Activated naive CD4-positive, alpha-beta T cell treated with anti-CD3 and anti-CD28 coated beads for 36 hours (primary cell): Measurements from ENCODE around the gene KRT36. TPM values are rescaled to one million over a fixed set of nuclear protein-coding genes. Genes with fewer than 3 reads are reported as not detected.

Experiments
- CTCF ChIA-PET: fragments of 350-600 bp; sonication (Branson Sonifier 250); formaldehyde crosslinking; loops from one replicate; lab custom pipeline; 2021; ENCODE audit warnings: antibody characterized with exemption; lab: Charles Lee
- DNase-seq: peaks from one replicate; pipeline ENCODE4 v3.0.0-alpha.2; 2020
- H3K27ac Mint-ChIP-seq: one replicate; pipeline ENCODE4 v1.8.0; 2021; ENCODE audit warnings: mild to moderate bottlenecking, mixed read lengths
- H3K27me3 Mint-ChIP-seq: one replicate; pipeline ENCODE4 v1.8.0; 2021; ENCODE audit warnings: low read depth, mixed read lengths
- H3K36me3 Mint-ChIP-seq: one replicate; pipeline ENCODE4 v1.8.0; 2021; ENCODE audit warnings: low read depth, mixed read lengths
- H3K4me1 Mint-ChIP-seq: one replicate; pipeline ENCODE4 v1.8.0; 2021; ENCODE audit warnings: low read depth, mixed read lengths
- H3K4me3 Mint-ChIP-seq: one replicate; pipeline ENCODE4 v1.8.0; 2021; ENCODE audit warnings: mild to moderate bottlenecking, moderate library complexity, mixed read lengths
- H3K9me3 Mint-ChIP-seq: one replicate; pipeline ENCODE4 v1.8.0; 2021; ENCODE audit warnings: mixed read lengths
- intact Hi-C: fragments of 100-400 bp; cut with micrococcal nuclease; formaldehyde crosslinking; loops from one replicate; pipeline ENCODE4 v1.15.1; 2023
- total RNA-seq, 2 experiments: library from RNA; stranded (reverse); gene quantifications; one replicate each; pipeline ENCODE4 v1.2.3, GENCODE V29; 2021

Gene KRT36
- total RNA-seq, result not detected

GRCh38 chr17:41489531-41489930, at the start of gene KRT36:
KRT36 (minus strand) TSS chr17:41489910; CDS start chr17:41489864, 46 bp downstream.
- peaks cover 2% of the 10 kb centered on the region for H3K27me3 Mint-ChIP-seq
- H3K4me3 Mint-ChIP-seq, result no peak within 1 kb of the TSS
- no peak within 1 kb of the TSS for H3K27ac Mint-ChIP-seq
- DNase-seq, result no peak
- H3K36me3 Mint-ChIP-seq, result no peaks in the 10 kb centered on the region
- no peaks in the 10 kb centered on the region for H3K9me3 Mint-ChIP-seq
- CTCF ChIA-PET, result interaction anchor here (0.9 kb wide), 1 partner anchor 59 kb away, joined by 6 read pairs; no protein-coding TSS in a partner anchor
- H3K4me1 Mint-ChIP-seq, result peaks cover 7% of the 10 kb centered on the region
- intact Hi-C loops, result loop anchor here (5.0 kb wide), 1 partner anchor 173 kb away; no protein-coding TSS in a partner anchor

- CTCF ChIA-PET, result no interaction called here
- Mint-ChIP-seq H3K4me3 (no peak overlapping the region), H3K4me1 (no peaks in the 10 kb centered on the region), H3K27ac (no peak overlapping the region), H3K36me3 (no peaks in the 10 kb centered on the region), H3K9me3 (no peaks in the 10 kb centered on the region), H3K27me3 (no peaks in the 10 kb centered on the region)
- DNase-seq, result no peak
- intact Hi-C loops, result no loop called here
These were observed 49.4 kb upstream of the KRT36 start for GRCh38 chr17:41539071-41539492.

- Mint-ChIP-seq H3K4me1 (no peaks in the 10 kb centered on the region), H3K27me3 (no peaks in the 10 kb centered on the region), H3K36me3 (no peaks in the 10 kb centered on the region), H3K4me3 (no peak overlapping the region), H3K9me3 (no peaks in the 10 kb centered on the region), H3K27ac (no peak overlapping the region)
- DNase-seq, result no peak
- intact Hi-C loops, result no loop called here
- CTCF ChIA-PET, result no interaction called here
These were observed 48.9 kb upstream of the KRT36 start for GRCh38 chr17:41538565-41538991.

GRCh38 chr17:41537990-41538389, 48.3 kb upstream of the KRT36 start:
- no peak overlapping the region for H3K27ac Mint-ChIP-seq
- no peaks in the 10 kb centered on the region for H3K4me1 Mint-ChIP-seq
- no peak for DNase-seq
- intact Hi-C loops, result no loop called here
- H3K4me3 Mint-ChIP-seq, result no peak overlapping the region
- no peaks in the 10 kb centered on the region for H3K36me3 Mint-ChIP-seq
- no peaks in the 10 kb centered on the region for H3K9me3 Mint-ChIP-seq
- CTCF ChIA-PET, result interaction anchor here (2.9 kb wide), 1 partner anchor 11 kb away, joined by 9 read pairs; no protein-coding TSS in a partner anchor
- peaks cover under 1% of the 10 kb centered on the region for H3K27me3 Mint-ChIP-seq

- no peaks in the 10 kb centered on the region for H3K36me3 Mint-ChIP-seq
- peaks cover 2% of the 10 kb centered on the region for H3K27me3 Mint-ChIP-seq
- no peak for DNase-seq
- H3K9me3 Mint-ChIP-seq, result no peaks in the 10 kb centered on the region
- H3K4me1 Mint-ChIP-seq, result no peaks in the 10 kb centered on the region
- CTCF ChIA-PET, result interaction anchor here (2.9 kb wide), 1 partner anchor 11 kb away, joined by 9 read pairs; no protein-coding TSS in a partner anchor
- intact Hi-C loops, result no loop called here
- H3K4me3 Mint-ChIP-seq, result no peak overlapping the region
- no peak overlapping the region for H3K27ac Mint-ChIP-seq
These were observed 47.9 kb upstream of the KRT36 start for GRCh38 chr17:41537614-41537954.

- no peak overlapping the region for H3K27ac Mint-ChIP-seq
- no peak overlapping the region for H3K4me3 Mint-ChIP-seq
- H3K4me1 Mint-ChIP-seq, result no peaks in the 10 kb centered on the region
- DNase-seq, result no peak
- CTCF ChIA-PET, result interaction anchor here (2.9 kb wide), 1 partner anchor 12 kb away, joined by 9 read pairs; no protein-coding TSS in a partner anchor
- peaks cover 2% of the 10 kb centered on the region for H3K27me3 Mint-ChIP-seq
- no peaks in the 10 kb centered on the region for H3K36me3 Mint-ChIP-seq
- intact Hi-C loops, result no loop called here
- no peaks in the 10 kb centered on the region for H3K9me3 Mint-ChIP-seq
These were observed 47.3 kb upstream of the KRT36 start for GRCh38 chr17:41536741-41537613.

- H3K4me1 Mint-ChIP-seq, result no peaks in the 10 kb centered on the region
- CTCF ChIA-PET, result interaction anchor here (0.8 to 2.9 kb wide), 2 partner anchors 13 to 112 kb away, joined by 3 to 9 read pairs; no protein-coding TSS in a partner anchor
- no peak overlapping the region for H3K4me3 Mint-ChIP-seq
- H3K36me3 Mint-ChIP-seq, result no peaks in the 10 kb centered on the region
- peaks cover 6% of the 10 kb centered on the region for H3K27me3 Mint-ChIP-seq
- H3K9me3 Mint-ChIP-seq, result no peaks in the 10 kb centered on the region
- DNase-seq, result no peak
- no peak overlapping the region for H3K27ac Mint-ChIP-seq
- intact Hi-C loops, result no loop called here
These were observed 46.2 kb upstream of the KRT36 start for GRCh38 chr17:41535764-41536481.

- no peak overlapping the region for H3K27ac Mint-ChIP-seq
- DNase-seq, result no peak
- H3K9me3 Mint-ChIP-seq, result no peaks in the 10 kb centered on the region
- H3K4me3 Mint-ChIP-seq, result no peak overlapping the region
- intact Hi-C loops, result no loop called here
- H3K27me3 Mint-ChIP-seq, result peaks cover 8% of the 10 kb centered on the region
- CTCF ChIA-PET, result interaction anchor here (0.6 to 2.9 kb wide), 5 partner anchors 14 to 575 kb away, joined by 3 to 9 read pairs (median 4); no protein-coding TSS in a partner anchor
- no peaks in the 10 kb centered on the region for H3K36me3 Mint-ChIP-seq
- H3K4me1 Mint-ChIP-seq, result no peaks in the 10 kb centered on the region
These were observed 45.3 kb upstream of the KRT36 start for GRCh38 chr17:41534899-41535546.

GRCh38 chr17:41533613-41534012, 43.9 kb upstream of the KRT36 start:
- intact Hi-C loops, result no loop called here
- CTCF ChIA-PET, result interaction anchor here (0.6 to 1.6 kb wide), 2 partner anchors 15 to 57 kb away, joined by 3 to 8 read pairs; no protein-coding TSS in a partner anchor
- Mint-ChIP-seq H3K4me1 (no peaks in the 10 kb centered on the region), H3K36me3 (no peaks in the 10 kb centered on the region), H3K27ac (no peak overlapping the region), H3K4me3 (no peak overlapping the region), H3K9me3 (no peaks in the 10 kb centered on the region), H3K27me3 (peaks cover 22% of the 10 kb centered on the region)
- no peak for DNase-seq

GRCh38 chr17:41532947-41533570, 43.3 kb upstream of the KRT36 start:
- Mint-ChIP-seq H3K36me3 (no peaks in the 10 kb centered on the region), H3K27ac (no peak overlapping the region), H3K4me1 (peaks cover 2% of the 10 kb centered on the region), H3K27me3 (peaks cover 27% of the 10 kb centered on the region), H3K4me3 (no peak overlapping the region), H3K9me3 (no peaks in the 10 kb centered on the region)
- intact Hi-C loops, result no loop called here
- CTCF ChIA-PET, result interaction anchor here (0.6 to 1.6 kb wide), 4 partner anchors 16 to 133 kb away, joined by 3 to 8 read pairs (median 3); no protein-coding TSS in a partner anchor
- DNase-seq, result no peak

GRCh38 chr17:41531993-41532392, 42.3 kb upstream of the KRT36 start:
- Mint-ChIP-seq H3K4me3 (no peak overlapping the region), H3K9me3 (no peaks in the 10 kb centered on the region), H3K36me3 (no peaks in the 10 kb centered on the region), H3K27me3 (peaks cover 36% of the 10 kb centered on the region), H3K4me1 (peaks cover 2% of the 10 kb centered on the region), H3K27ac (no peak overlapping the region)
- CTCF ChIA-PET, result interaction anchor here (1.1 to 1.6 kb wide), 2 partner anchors 17 to 134 kb away, joined by 3 to 8 read pairs; no protein-coding TSS in a partner anchor
- DNase-seq, result no peak
- intact Hi-C loops, result no loop called here
